Measurements from ENCODE around the gene PAPPA. TPM values are rescaled to one million over a fixed set of nuclear protein-coding genes. Genes with fewer than 3 reads are reported as not detected.

The PAPPA gene
- total and polyA plus RNA-seq, 2 of the 8 experiments (the other 6 are each of a cell fraction or from before 2014, with no cell fraction given): 0.18 to 0.63 TPM

GRCh38 chr9:116342061-116342460 is 188.5 kb downstream of the PAPPA start:
- Histone ChIP-seq H3K9me3 (ENCODE audit: insufficient read depth in 2 of 2, low read depth in 1 of 2, low read length in 1 of 2) (no peaks in the 10 kb centered on the region), H2BK15ac (ENCODE audit: low read length) (no peak overlapping the region), H4K8ac (ENCODE audit: extremely low read depth, insufficient read depth, low read length) (no peak overlapping the region), H3K14ac (ENCODE audit: insufficient read length) (no peak overlapping the region), H3K4ac (replicated peaks; ENCODE audit: insufficient read length, low read depth, low read length) (no peak overlapping the region), H4K91ac (replicated peaks; ENCODE audit: insufficient read length, low read length) (no peak overlapping the region), H3K18ac (ENCODE audit: extremely low read depth, low read length) (no peak overlapping the region), H4K20me1 (replicated peaks in 1 of 2; ENCODE audit: control insufficient read depth in 1 of 2, insufficient read depth in 2 of 2, low read length in 2 of 2) (peaks cover 0 to 2% of the 10 kb centered on the region in 2 experiments), H2BK120ac (replicated peaks; ENCODE audit: low read depth, low read length) (no peak overlapping the region), H2AFZ (ENCODE audit: low read length) (no peak overlapping the region), H3K4me3 (ENCODE audit: extremely low read depth in 1 of 4, insufficient read depth in 2 of 4, low read depth in 3 of 4, low read length in 4 of 4) (no peak overlapping the region), H3K9ac (replicated peaks in 1 of 4; ENCODE audit: extremely low read depth in 1 of 4, low read depth in 3 of 4, low read length in 3 of 4) (no peak overlapping the region), H3K23me2 (ENCODE audit: low read depth, low read length) (no peaks in the 10 kb centered on the region), H3K79me2 (ENCODE audit: control insufficient read depth in 1 of 2, insufficient read depth in 2 of 2, low read length in 2 of 2) (no peaks in the 10 kb centered on the region), H2AK5ac (ENCODE audit: low read depth, low read length) (no peak overlapping the region), H2BK20ac (ENCODE audit: low read length) (no peak overlapping the region), H3K4me1 (replicated peaks in 1 of 4; ENCODE audit: control insufficient read depth in 3 of 4, insufficient read depth in 4 of 4, low read length in 3 of 4) (peaks cover 2 to 19% (median 13%) of the 10 kb centered on the region in 4 experiments; a peak in 5 of 7 replicates), H3K4me2 (ENCODE audit: insufficient read depth in 1 of 2, low read depth in 2 of 2, low read length in 2 of 2) (no peak overlapping the region), H3K36me3 (ENCODE audit: control insufficient read depth in 2 of 4, insufficient read depth in 4 of 4, low read length in 3 of 4) (no peaks in the 10 kb centered on the region), H3K27me3 (replicated peaks in 1 of 4; ENCODE audit: control insufficient read depth in 3 of 4, extremely low read depth in 1 of 4, insufficient read depth in 3 of 4, low read length in 3 of 4) (peaks cover 15 to 51% (median 39%) of the 10 kb centered on the region in 4 experiments), H3K79me1 (ENCODE audit: low read depth, low read length) (no peaks in the 10 kb centered on the region), H2BK5ac (ENCODE audit: low read depth, low read length) (no peak overlapping the region), H4K5ac (ENCODE audit: insufficient read length, low read depth, low read length) (no peak overlapping the region), H2BK12ac (ENCODE audit: low read depth, low read length) (no peak overlapping the region), H3K27ac (ENCODE audit: low read depth, low read length) (no peak overlapping the region), H3K56ac (replicated peaks; ENCODE audit: insufficient read length, low read depth, low read length) (no peak overlapping the region), H3K23ac (ENCODE audit: insufficient read length) (no peak overlapping the region)
- ChIA-PET POLR2A (ENCODE audit: partially characterized antibody) (interaction anchor here (0.6 kb wide), 1 partner anchor 11 kb away, joined by 6 read pairs; no protein-coding TSS in a partner anchor), CTCF (ENCODE audit: partially characterized antibody) (interaction anchor here (1.4 to 2.6 kb wide), 3 partner anchors 11 to 182 kb away, joined by 3 to 8 read pairs (median 4); no protein-coding TSS in a partner anchor)
- TF ChIP-seq MAX (IDR thresholded peaks at IDR 0.05) (peak; percentile 43; the same call in 1 of the 2 replicates), JUND (IDR thresholded peaks at IDR 0.05; ENCODE audit: low read length) (no peak), CEBPB (IDR thresholded peaks at IDR 0.05; ENCODE audit: low read depth, low read length) (0 out of 2 replicates have a peak, but pooled peaks have one; percentile 31), CHD1 (IDR thresholded peaks at IDR 0.05; ENCODE audit: low read depth, low read length) (no peak), SP1 (IDR thresholded peaks at IDR 0.05; ENCODE audit: low read depth, low read length) (no peak), SP4 (IDR thresholded peaks at IDR 0.05; ENCODE audit: low read length) (no peak)
- FAIRE-seq: no peak
- 58% methylated on average over 1 of the region's 1 CpG; no CpG with 5 or more reads in 1 of the 2 experiments for WGBS, 2 experiments (ENCODE audit: extremely low coverage in 1 of 2, insufficient coverage in 1 of 2, insufficient read length in 1 of 2, insufficient replicate concordance in 2 of 2, low coverage in 1 of 2, low lambda C conversion rate in 2 of 2, missing lambda C conversion rate in 1 of 2)
- DNase-seq (ENCODE audit: low read depth in 1 of 2, low spot score in 2 of 2): no peak

Measured in H1 (cell line).